ENCODE results near the gene BMP8B. TPM values are rescaled to one million over a fixed set of nuclear protein-coding genes. Genes with fewer than 3 reads are reported as not detected.

Gene BMP8B
- total RNA-seq, 1 experiment from 2014 or later, result 0.42 TPM

DNA sequence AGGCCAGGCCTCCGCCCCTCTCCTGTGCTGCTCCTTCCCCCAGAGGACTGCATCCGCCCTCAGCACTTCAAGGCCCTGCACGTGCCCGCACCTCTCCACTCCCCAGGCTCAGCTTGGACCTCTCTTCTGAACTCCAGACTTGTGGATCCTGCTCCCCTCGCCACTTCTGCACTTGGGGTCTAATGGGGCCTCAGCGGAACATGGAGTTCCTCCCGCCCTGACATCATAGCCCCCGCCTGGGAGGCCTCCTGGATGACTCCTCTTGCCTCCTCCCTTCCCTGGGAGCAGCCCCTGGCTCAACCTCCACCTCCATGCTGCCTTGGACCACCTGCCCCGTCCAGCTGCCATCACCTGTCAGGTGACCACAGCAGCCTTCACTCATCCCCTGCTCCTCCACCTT, 27.6 kb downstream of the BMP8B start:
- no peak overlapping the region for H2BK15ac ChIP-seq (ENCODE audit: low read depth, low read length)
- Mint-ChIP-seq H3K27me3 (ENCODE audit: low read depth) (peaks cover 5% of the 10 kb centered on the region), H3K4me3 (no peak overlapping the region), H3K36me3 (ENCODE audit: insufficient read depth in 1 of 3, low read depth in 3 of 3) (peaks cover 12 to 38% (median 20%) of the 10 kb centered on the region in 3 experiments), H3K27ac (no peak overlapping the region), H3K9me3 (peaks cover 7 to 8% of the 10 kb centered on the region in 2 experiments; a peak in 4 of 5 replicates), H3K4me1 (no peaks in the 10 kb centered on the region)
- WGBS (ENCODE audit: extremely low coverage, insufficient read length, low lambda C conversion rate), result no CpG with 5 or more reads among the region's 9 CpGs
- H2BK120ac ChIP-seq (ENCODE audit: low read depth, low read length, poor library complexity, severe bottlenecking), result no peak overlapping the region
- H3K27me3 ChIP-seq (ENCODE audit: insufficient read depth, low read length), result no peaks in the 10 kb centered on the region
- no peak overlapping the region for H2AK5ac ChIP-seq (ENCODE audit: insufficient read length, low read length)
- no peaks in the 10 kb centered on the region for H3K4me1 ChIP-seq (ENCODE audit: insufficient read depth, low read length)
- H3K9ac ChIP-seq (ENCODE audit: extremely low read depth, insufficient read length, low read length), result no peak overlapping the region
- H4K8ac ChIP-seq (replicated peaks; ENCODE audit: insufficient read length, low read depth, low read length), result no peak overlapping the region
- H3K79me1 ChIP-seq (ENCODE audit: insufficient read depth, low read depth, low read length, poor library complexity, severe bottlenecking), result no peaks in the 10 kb centered on the region
- no peak overlapping the region for H4K5ac ChIP-seq (ENCODE audit: insufficient read length, low read depth, low read length)
- no peak overlapping the region for H3K18ac ChIP-seq (ENCODE audit: insufficient read length, low read depth, low read length)
- H3K4me2 ChIP-seq (ENCODE audit: insufficient read depth, insufficient read length, low read length), result no peak overlapping the region
- TF ChIP-seq, protein P1, sequence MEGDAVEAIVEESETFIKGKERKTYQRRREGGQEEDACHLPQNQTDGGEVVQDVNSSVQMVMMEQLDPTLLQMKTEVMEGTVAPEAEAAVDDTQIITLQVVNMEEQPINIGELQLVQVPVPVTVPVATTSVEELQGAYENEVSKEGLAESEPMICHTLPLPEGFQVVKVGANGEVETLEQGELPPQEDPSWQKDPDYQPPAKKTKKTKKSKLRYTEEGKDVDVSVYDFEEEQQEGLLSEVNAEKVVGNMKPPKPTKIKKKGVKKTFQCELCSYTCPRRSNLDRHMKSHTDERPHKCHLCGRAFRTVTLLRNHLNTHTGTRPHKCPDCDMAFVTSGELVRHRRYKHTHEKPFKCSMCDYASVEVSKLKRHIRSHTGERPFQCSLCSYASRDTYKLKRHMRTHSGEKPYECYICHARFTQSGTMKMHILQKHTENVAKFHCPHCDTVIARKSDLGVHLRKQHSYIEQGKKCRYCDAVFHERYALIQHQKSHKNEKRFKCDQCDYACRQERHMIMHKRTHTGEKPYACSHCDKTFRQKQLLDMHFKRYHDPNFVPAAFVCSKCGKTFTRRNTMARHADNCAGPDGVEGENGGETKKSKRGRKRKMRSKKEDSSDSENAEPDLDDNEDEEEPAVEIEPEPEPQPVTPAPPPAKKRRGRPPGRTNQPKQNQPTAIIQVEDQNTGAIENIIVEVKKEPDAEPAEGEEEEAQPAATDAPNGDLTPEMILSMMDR (conservative IDR thresholded peaks at IDR 0.05), result no peak
- H2BK5ac ChIP-seq (ENCODE audit: insufficient read length, low read length), result no peak overlapping the region
- no peak overlapping the region for H4K91ac ChIP-seq (ENCODE audit: insufficient read length, low read depth, low read length)
- no peak overlapping the region for H2AFZ ChIP-seq (ENCODE audit: low read length)
- H3K56ac ChIP-seq (ENCODE audit: insufficient read length, low read depth, low read length), result no peak overlapping the region
- H3K4ac ChIP-seq (ENCODE audit: low read depth, low read length), result no peak overlapping the region
- H3K9me3 ChIP-seq (ENCODE audit: control insufficient read depth, low read depth, low read length), result peaks cover 5% of the 10 kb centered on the region
- DNase-seq, result no peak
- no peaks in the 10 kb centered on the region for H3K23me2 ChIP-seq (ENCODE audit: insufficient read length, low read depth, low read length, poor library complexity, severe bottlenecking)
- no peak overlapping the region for H3K14ac ChIP-seq (ENCODE audit: insufficient read depth, low read length)
- no peak overlapping the region for H3T11ph ChIP-seq (ENCODE audit: low read length)
- H2BK20ac ChIP-seq (ENCODE audit: low read depth, low read length, poor library complexity, severe bottlenecking), result no peak overlapping the region
- H3K79me2 ChIP-seq (ENCODE audit: insufficient read depth, low read length), result no peaks in the 10 kb centered on the region
- no peak overlapping the region for H3K23ac ChIP-seq (ENCODE audit: insufficient read length, low read depth, low read length)
- no peak overlapping the region for H3K27ac ChIP-seq (ENCODE audit: insufficient read length, low read depth, low read length)
- no peaks in the 10 kb centered on the region for H4K20me1 ChIP-seq (ENCODE audit: control insufficient read depth, insufficient read depth, insufficient read length)
- no peak overlapping the region for H2BK12ac ChIP-seq (ENCODE audit: insufficient read length, low read depth, low read length)

All from H9 (cell line).